Tibial nerve (tissue), 3 donors: ENCODE measurements around the gene POLDIP3.
"Not testable (repeated sequence)": the region's sequence is repeated elsewhere in the genome, so short reads cannot be mapped to it uniquely, and the experiment has no call there.

ENCODE experiments used
- CTCF ChIP-seq, 5 experiments: fragments of 200-600 bp in 3 of 5; fragments of 450-650 bp in 2 of 5; sonication (generic) in 3 of 5; IDR thresholded peaks; one replicate each; pipeline ENCODE4 v1.5.1; 2016 to 2019; ENCODE audit warnings: antibody characterized with exemption in 5 of 5, mild to moderate bottlenecking in 3 of 5, moderate library complexity in 2 of 5
- POLR2A ChIP-seq, 2 donors: fragments of 450-650 bp; IDR thresholded peaks; one replicate each; pipeline ENCODE4 v1.6.1; 2017; ENCODE audit warnings: antibody characterized with exemption in 2 of 2, mild to moderate bottlenecking in 2 of 2, moderate library complexity in 2 of 2

- TF ChIP-seq CTCF, POLR2A (IDR thresholded peaks at IDR 0.05): not testable (repeated sequence)
Measured at GRCh38 chr22:42535082-42535731, 79.5 kb downstream of the POLDIP3 start.
